ENCODE data around the gene PPP1R37.
"Not testable (repeated sequence)": the region's sequence is repeated elsewhere in the genome, so short reads cannot be mapped to it uniquely, and the experiment has no call there.

The PPP1R37 gene

GRCh38 chr19:45118106-45118505, 25.1 kb downstream of the PPP1R37 start:
- no peak for TF ChIP-seq CTCF (IDR thresholded peaks at IDR 0.05; ENCODE audit: extremely low read depth, insufficient read depth, missing control alignments)
- no peak for DNase-seq (ENCODE audit: low spot score)
- in situ Hi-C loops (cut with MboI; ENCODE audit: low pct_unique_long_range_greater_than_20kb, low sequenced_read_pairs, unreplicated experiment), result no loop called here

GRCh38 chr19:45118591-45119355, 25.8 kb downstream of the PPP1R37 start:
- peak; percentile 58 for DNase-seq (ENCODE audit: low spot score)
- in situ Hi-C loops (cut with MboI; ENCODE audit: low pct_unique_long_range_greater_than_20kb, low sequenced_read_pairs, unreplicated experiment), result not testable (repeated sequence)

- in situ Hi-C loops (cut with MboI; ENCODE audit: low pct_unique_long_range_greater_than_20kb, low sequenced_read_pairs, unreplicated experiment), result no loop called here
- TF ChIP-seq CTCF (IDR thresholded peaks at IDR 0.05; ENCODE audit: extremely low read depth, insufficient read depth, missing control alignments), result no peak
- DNase-seq (ENCODE audit: low spot score), result no peak
These were observed 26.6 kb downstream of the PPP1R37 start for GRCh38 chr19:45119582-45119981.

GRCh38 chr19:45121827-45122345, 28.9 kb downstream of the PPP1R37 start:
- in situ Hi-C loops (cut with MboI; ENCODE audit: low pct_unique_long_range_greater_than_20kb, low sequenced_read_pairs, unreplicated experiment), result no loop called here
- no peak for TF ChIP-seq CTCF (IDR thresholded peaks at IDR 0.05; ENCODE audit: extremely low read depth, insufficient read depth, missing control alignments)
- DNase-seq (ENCODE audit: low spot score), result no peak

GRCh38 chr19:45122832-45123231, 29.9 kb downstream of the PPP1R37 start:
- TF ChIP-seq CTCF (IDR thresholded peaks at IDR 0.05; ENCODE audit: extremely low read depth, insufficient read depth, missing control alignments), result no peak
- no peak for DNase-seq (ENCODE audit: low spot score)
- in situ Hi-C loops (cut with MboI; ENCODE audit: low pct_unique_long_range_greater_than_20kb, low sequenced_read_pairs, unreplicated experiment), result no loop called here

GRCh38 chr19:45123440-45123850, 30.5 kb downstream of the PPP1R37 start:
- TF ChIP-seq CTCF (IDR thresholded peaks at IDR 0.05; ENCODE audit: extremely low read depth, insufficient read depth, missing control alignments), result no peak
- DNase-seq (ENCODE audit: low spot score), result no peak
- in situ Hi-C loops (cut with MboI; ENCODE audit: low pct_unique_long_range_greater_than_20kb, low sequenced_read_pairs, unreplicated experiment), result no loop called here

GRCh38 chr19:45124021-45124420, 31.0 kb downstream of the PPP1R37 start:
- no peak for DNase-seq (ENCODE audit: low spot score)
- in situ Hi-C loops (cut with MboI; ENCODE audit: low pct_unique_long_range_greater_than_20kb, low sequenced_read_pairs, unreplicated experiment), result no loop called here
- no peak for TF ChIP-seq CTCF (IDR thresholded peaks at IDR 0.05; ENCODE audit: extremely low read depth, insufficient read depth, missing control alignments)

Measured in GM13977 (cell line).